Measurements from ENCODE around the gene SSUH2. TPM values are rescaled to one million over a fixed set of nuclear protein-coding genes. Genes with fewer than 3 reads are reported as not detected.

Gene SSUH2
- total and polyA plus RNA-seq, 2 of the 4 experiments (the other 2 are of a cell fraction), result 0.10 TPM; not detected in 1

- Histone ChIP-seq H3K9ac (ENCODE audit: low read depth, low read length) (no peak overlapping the region), H2BK5ac (ENCODE audit: low read depth, low read length, poor library complexity, severe bottlenecking) (no peak overlapping the region), H3K4me3 (ENCODE audit: insufficient read depth, low read depth, low read length) (no peak overlapping the region), H2BK20ac (ENCODE audit: low read depth, low read length) (no peak overlapping the region), H3K18ac (ENCODE audit: low read depth, low read length) (no peak overlapping the region), H3K4me2 (ENCODE audit: low read depth, low read length) (no peak overlapping the region), H3K9me3 (ENCODE audit: control insufficient read depth, insufficient read depth, low read length) (peaks cover 6% of the 10 kb centered on the region), H2BK120ac (ENCODE audit: low read depth, low read length) (peak overlapping the region; percentile 21; the same call in 1 of the 2 replicates), H4K5ac (ENCODE audit: low read depth, low read length) (no peak overlapping the region), H3K36me3 (ENCODE audit: control insufficient read depth, insufficient read depth, low read length) (no peaks in the 10 kb centered on the region), H4K91ac (ENCODE audit: insufficient read depth, low read depth, low read length) (no peak overlapping the region), H3K9me1 (ENCODE audit: insufficient read depth, low read length) (0 out of 2 replicates have a peak, but pooled peaks cover 3% of the 10 kb centered on the region), H3K14ac (replicated peaks; ENCODE audit: low read depth, low read length) (no peak overlapping the region), H3K79me1 (ENCODE audit: low read depth in 1 of 2, low read length in 2 of 2) (no peaks in the 10 kb centered on the region), H4K8ac (ENCODE audit: low read depth in 2 of 2, low read length in 2 of 2) (no peak overlapping the region), H2AK9ac (replicated peaks; ENCODE audit: low read depth, low read length, poor library complexity) (no peak overlapping the region), H3K4me1 (ENCODE audit: control insufficient read depth, insufficient read depth, low read length) (peaks cover 7% of the 10 kb centered on the region; the same call in 1 of the 2 replicates), H3K23ac (ENCODE audit: low read depth, low read length) (no peak overlapping the region), H3K56ac (ENCODE audit: extremely low read depth, insufficient read depth, low read length) (no peak overlapping the region), H3K4ac (ENCODE audit: low read depth, low read length) (no peak overlapping the region; the same call in 1 of the 2 replicates), H2BK15ac (ENCODE audit: low read depth, low read length) (peak overlapping the region; percentile 44; the same call in 1 of the 3 replicates), H3K27ac (ENCODE audit: insufficient read depth, low read length) (no peak overlapping the region), H4K20me1 (ENCODE audit: insufficient read depth, low read length) (no peaks in the 10 kb centered on the region), H3K27me3 (ENCODE audit: control insufficient read depth, insufficient read depth, low read length) (peaks cover 4% of the 10 kb centered on the region; the same call in 1 of the 2 replicates), H2AFZ (replicated peaks; ENCODE audit: low read length, poor library complexity) (no peak overlapping the region), H2AK5ac (ENCODE audit: low read depth, low read length) (no peak overlapping the region)
- intact Hi-C loops (cut with micrococcal nuclease) (no loop called here), dilution Hi-C loops (cut with HindIII; ENCODE audit: low sequenced_read_pairs, unreplicated experiment) (no loop called here), in situ Hi-C loops (cut with MboI; ENCODE audit: low sequenced_read_pairs) (no loop called here)
- ATAC-seq (ENCODE audit: low read depth), result 0 out of 2 replicates have a peak, but pooled peaks have one; percentile 15
- TF ChIP-seq MAZ (IDR thresholded peaks at IDR 0.05; ENCODE audit: borderline replicate concordance, low read depth, low read length) (no peak), CTCF (conservative IDR thresholded peaks at IDR 0.05; ENCODE audit: low read depth, low read length) (no peak), MAFK (IDR thresholded peaks at IDR 0.05; ENCODE audit: low read depth, low read length) (no peak), MXI1 (IDR thresholded peaks at IDR 0.05; ENCODE audit: borderline replicate concordance, low read depth, low read length) (no peak), RAD21 (IDR thresholded peaks at IDR 0.05; ENCODE audit: low read length) (no peak), RCOR1 (IDR thresholded peaks at IDR 0.05; ENCODE audit: insufficient replicate concordance, low read length) (no peak), SMC3 (IDR thresholded peaks at IDR 0.05; ENCODE audit: low read depth, low read length) (no peak), FOS (IDR thresholded peaks at IDR 0.05; ENCODE audit: low read depth, low read length) (no peak), CHD1 (IDR thresholded peaks at IDR 0.05; ENCODE audit: low read depth, low read length) (no peak), NFE2L2 (IDR thresholded peaks at IDR 0.05; ENCODE audit: low read depth, low read length) (no peak), ELK1 (IDR thresholded peaks at IDR 0.05; ENCODE audit: borderline replicate concordance, low read depth, low read length) (no peak), USF2 (IDR thresholded peaks at IDR 0.05; ENCODE audit: low read depth, low read length) (no peak), RFX5 (IDR thresholded peaks at IDR 0.05; ENCODE audit: low read depth, low read length) (no peak), BHLHE40 (IDR thresholded peaks at IDR 0.05; ENCODE audit: low read depth, low read length) (no peak), POLR2A (IDR thresholded peaks at IDR 0.05; ENCODE audit: low read depth, low read length) (no peak), CEBPB (IDR thresholded peaks at IDR 0.05; ENCODE audit: low read depth, low read length) (no peak)
- whole genome bisulfite sequencing, 2 experiments (ENCODE audit: extremely low coverage in 2 of 2, insufficient read length in 1 of 2), result 80% methylated on average over 1 of the region's 4 CpGs; no CpG with 5 or more reads in 1 of the 2 experiments
- CTCF ChIA-PET, result interaction anchor here (0.6 kb wide), 1 partner anchor 166 kb away, joined by 3 read pairs; no protein-coding TSS in a partner anchor
- BruUV-seq (replicated peaks), result no TSS peak
- no peak for DNase-seq
- POLR2A ChIA-PET (ENCODE audit: unreplicated experiment), result no interaction called here
These were observed 12.9 kb downstream of the SSUH2 start for GRCh38 chr3:8631661-8632060.
